Testis (tissue), 3 donors: Measurements from ENCODE around the gene LRFN2. TPM values are rescaled to one million over a fixed set of nuclear protein-coding genes. Genes with fewer than 3 reads are reported as not detected.

Experiments used
- DNase-seq: peaks from one replicate; pipeline ENCODE4 v3.0.0-alpha.2; 2019
- H3K27ac ChIP-seq, 2 donors: fragments of 200-600 bp; sonication (generic); one replicate each; pipeline ENCODE4 v1.5.1; 2019
- H3K27me3 ChIP-seq: fragments of 200-600 bp; sonication (generic); one replicate; pipeline ENCODE4 v1.5.1; 2019
- H3K36me3 ChIP-seq: fragments of 200-600 bp; sonication (generic); one replicate; pipeline ENCODE4 v1.5.1; 2017; ENCODE audit warnings: low read depth; ENCODE audit errors: missing control alignments
- H3K4me1 ChIP-seq: fragments of 200-600 bp; sonication (generic); one replicate; pipeline ENCODE4 v1.5.1; 2019
- H3K4me3 ChIP-seq, 2 donors: fragments of 200-600 bp; sonication (generic); one replicate each; pipeline ENCODE4 v1.5.1; 2017 to 2019
- H3K9me3 ChIP-seq: fragments of 200-600 bp; sonication (generic); one replicate; pipeline ENCODE4 v1.5.1; 2017
- POLR2A ChIP-seq: fragments of 450-650 bp; IDR thresholded peaks from one replicate; pipeline ENCODE4 v1.6.1; 2017; ENCODE audit warnings: antibody characterized with exemption, mild to moderate bottlenecking, moderate library complexity
- WGBS, 2 donors: methylation state at CpG; one replicate each; pipeline ENCODE4 v1.1.5; 2018; 5-methylcytosine and 5-hydroxymethylcytosine counted together
- intact Hi-C: fragments of 100-400 bp; cut with DNase I; formaldehyde crosslinking; loops from one replicate; pipeline ENCODE4 v1.15.1; 2023; ENCODE audit warnings: low total_unique reads
- polyA plus RNA-seq: library from polyadenylated mRNA; stranded (reverse); fragments of 350-450 nt; fragmentation: Illumina TruSeq; extraction: RNeasy Lipid Tissue Mini Kit (QIAGEN cat#74804); gene quantifications from one replicate; pipeline ENCODE4 v1.2.3, GENCODE V29; 2014; ENCODE audit warnings: low read depth, low replicate concordance; ENCODE audit not compliant: insufficient read depth
- total RNA-seq, 2 donors: library from RNA; depleted of rRNA; stranded (reverse); fragments of >200 nt; gene quantifications; one replicate each; pipeline ENCODE4 v1.2.3, GENCODE V29; 2016
- TF ChIP-seq, protein P1 (sequence below), 3 experiments: fragments of 450-650 bp in 2 of 3; fragments of 200-600 bp in 1 of 3; sonication (generic) in 1 of 3; IDR thresholded peaks; one replicate each; pipeline ENCODE4 v1.5.1; 2016 to 2019; ENCODE audit warnings: antibody characterized with exemption in 3 of 3, mild to moderate bottlenecking in 2 of 3, moderate library complexity in 1 of 3

LRFN2 gene
- total and polyA plus RNA-seq, 3 donors from 2014 or later = 1.1 to 3.3 (median 1.6) TPM

GRCh38 chr6:40526036-40526435, 61.1 kb downstream of the LRFN2 start:
- Histone ChIP-seq H3K4me3 (no peak overlapping the region), H3K9me3 (no peaks in the 10 kb centered on the region), H3K36me3 (no peaks in the 10 kb centered on the region), H3K4me1 (no peaks in the 10 kb centered on the region), H3K27me3 (no peaks in the 10 kb centered on the region), H3K27ac (no peak overlapping the region)
- TF ChIP-seq POLR2A = no peak
- TF ChIP-seq, protein P1, sequence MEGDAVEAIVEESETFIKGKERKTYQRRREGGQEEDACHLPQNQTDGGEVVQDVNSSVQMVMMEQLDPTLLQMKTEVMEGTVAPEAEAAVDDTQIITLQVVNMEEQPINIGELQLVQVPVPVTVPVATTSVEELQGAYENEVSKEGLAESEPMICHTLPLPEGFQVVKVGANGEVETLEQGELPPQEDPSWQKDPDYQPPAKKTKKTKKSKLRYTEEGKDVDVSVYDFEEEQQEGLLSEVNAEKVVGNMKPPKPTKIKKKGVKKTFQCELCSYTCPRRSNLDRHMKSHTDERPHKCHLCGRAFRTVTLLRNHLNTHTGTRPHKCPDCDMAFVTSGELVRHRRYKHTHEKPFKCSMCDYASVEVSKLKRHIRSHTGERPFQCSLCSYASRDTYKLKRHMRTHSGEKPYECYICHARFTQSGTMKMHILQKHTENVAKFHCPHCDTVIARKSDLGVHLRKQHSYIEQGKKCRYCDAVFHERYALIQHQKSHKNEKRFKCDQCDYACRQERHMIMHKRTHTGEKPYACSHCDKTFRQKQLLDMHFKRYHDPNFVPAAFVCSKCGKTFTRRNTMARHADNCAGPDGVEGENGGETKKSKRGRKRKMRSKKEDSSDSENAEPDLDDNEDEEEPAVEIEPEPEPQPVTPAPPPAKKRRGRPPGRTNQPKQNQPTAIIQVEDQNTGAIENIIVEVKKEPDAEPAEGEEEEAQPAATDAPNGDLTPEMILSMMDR (IDR thresholded peaks at IDR 0.05) = no peak
- 67 to 74% methylated on average over 6 of the region's 6 CpGs for WGBS, 2 donors
- no peak for DNase-seq
- intact Hi-C loops = no loop called here

DNA sequence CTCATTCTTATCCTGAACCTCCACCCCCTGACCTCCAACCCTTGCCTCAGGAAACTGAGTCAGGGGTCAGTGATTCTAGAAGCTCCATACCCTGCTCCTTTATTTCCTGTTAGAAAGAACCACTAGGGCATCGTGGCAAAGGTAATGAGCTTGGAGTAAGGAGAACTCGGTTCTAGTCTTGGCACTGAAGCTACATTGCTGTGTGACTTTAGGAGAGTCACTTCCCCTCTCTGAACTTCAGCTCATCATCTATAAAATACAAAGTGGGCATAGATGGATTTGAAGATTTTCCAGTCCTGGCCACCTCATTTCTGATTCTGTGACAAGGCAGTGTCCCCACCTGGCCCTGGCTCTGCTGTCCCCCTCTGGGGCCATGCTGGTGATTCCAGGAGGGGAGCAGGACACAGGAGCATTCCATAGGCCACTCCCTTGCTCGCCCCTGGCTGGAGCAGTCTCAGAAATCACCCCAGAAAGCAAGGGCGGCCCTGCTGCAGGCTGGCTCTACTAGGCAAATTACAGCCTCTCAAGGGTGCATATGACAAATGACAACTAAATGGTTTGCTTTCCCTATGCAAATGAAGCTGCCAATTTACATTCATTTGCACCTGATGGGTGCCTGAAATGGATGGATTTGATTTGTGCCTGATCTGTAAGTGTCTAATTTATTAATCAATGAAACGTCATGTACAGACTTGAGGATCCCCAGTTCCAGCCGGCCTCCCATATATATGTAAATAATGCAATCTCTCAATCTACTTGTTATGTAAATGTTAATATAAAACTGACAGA, 62.2 kb downstream of the LRFN2 start:
- Histone ChIP-seq H3K27me3 (no peaks in the 10 kb centered on the region), H3K36me3 (no peaks in the 10 kb centered on the region), H3K4me1 (no peaks in the 10 kb centered on the region), H3K4me3 (no peak overlapping the region), H3K9me3 (no peaks in the 10 kb centered on the region), H3K27ac (no peak overlapping the region)
- no peak for DNase-seq
- WGBS, 2 donors = 87 to 88% methylated on average over 6 of the region's 6 CpGs
- TF ChIP-seq, protein P1 (IDR thresholded peaks at IDR 0.05) = no peak
- no peak for TF ChIP-seq POLR2A
- intact Hi-C loops = no loop called here

- no peaks in the 10 kb centered on the region for H3K9me3 ChIP-seq
- H3K4me1 ChIP-seq = no peaks in the 10 kb centered on the region
- H3K36me3 ChIP-seq = no peaks in the 10 kb centered on the region
- TF ChIP-seq, protein P1 (IDR thresholded peaks at IDR 0.05) = no peak
- no peak for TF ChIP-seq POLR2A
- no peak overlapping the region for H3K4me3 ChIP-seq
- no peaks in the 10 kb centered on the region for H3K27me3 ChIP-seq
- no peak overlapping the region for H3K27ac ChIP-seq
- no peak for DNase-seq
- WGBS, 2 donors = 65 to 67% methylated on average over 4 to 5 of the region's 5 CpGs
- intact Hi-C loops = no loop called here
Observed at GRCh38 chr6:40523505-40524172, 63.5 kb downstream of the LRFN2 start.

- Histone ChIP-seq H3K27me3 (no peaks in the 10 kb centered on the region), H3K36me3 (no peaks in the 10 kb centered on the region), H3K4me1 (no peaks in the 10 kb centered on the region), H3K9me3 (no peaks in the 10 kb centered on the region), H3K27ac (no peak overlapping the region), H3K4me3 (no peak overlapping the region)
- DNase-seq = no peak
- TF ChIP-seq, protein P1 (IDR thresholded peaks at IDR 0.05) = no peak
- TF ChIP-seq POLR2A = no peak
- WGBS, 2 donors = 71 to 73% methylated on average over 6 of the region's 6 CpGs
- intact Hi-C loops = no loop called here
Observed at GRCh38 chr6:40521496-40521895, 65.7 kb downstream of the LRFN2 start.
